PC-3 (cell line): ENCODE data around the gene ABLIM1. TPM values are rescaled to one million over a fixed set of nuclear protein-coding genes. Genes with fewer than 3 reads are reported as not detected.

Experiments
- ATAC-seq: fragments of 200-7000 bp; cut with Tn5 transposase; 2 replicates; pipeline ENCODE4 v1.9.1; 2020; ENCODE audit warnings: mild to moderate bottlenecking, moderate library complexity
- BruUV-seq: library from RNA; stranded (reverse); fragments of 400-500 nt; replicated peaks from 2 replicates; lab custom pipeline; 2021; lab: Mats Ljungman, UMichigan
- CTCF ChIA-PET: fragments of 300-600 bp; sonication (Branson Sonifier 250); formaldehyde crosslinking; loops from one replicate; lab custom pipeline; 2022; ENCODE audit warnings: antibody characterized with exemption; lab: Charles Lee
- POLR2A ChIA-PET: fragments of 300-600 bp; sonication (Branson Sonifier 250); formaldehyde crosslinking; loops from one replicate; lab custom pipeline; 2022; ENCODE audit warnings: antibody characterized with exemption; ENCODE audit not compliant: unreplicated experiment; lab: Charles Lee
- DNase-seq: peaks from one replicate; pipeline ENCODE4 v3.0.0-alpha.2; 2015
- H2AFZ ChIP-seq: fragments of 300-600 bp; sonication (generic); 2 replicates; pipeline ENCODE4 v1.6.0; 2016; ENCODE audit warnings: antibody characterized with exemption, low read length
- H3F3A ChIP-seq: fragments of 300-600 bp; sonication (generic); one replicate; pipeline ENCODE4 v1.6.0; 2017; ENCODE audit warnings: antibody characterized with exemption, low read length, control low read depth, mild to moderate bottlenecking; ENCODE audit not compliant: unreplicated experiment
- H3K27ac ChIP-seq: fragments of 300-600 bp; sonication (generic); 2 replicates; pipeline ENCODE4 v1.5.1; 2016; ENCODE audit warnings: mild to moderate bottlenecking, low read length
- H3K27me3 ChIP-seq: fragments of 300-600 bp; sonication (generic); 2 replicates; pipeline ENCODE4 v1.6.1; 2016; ENCODE audit warnings: low read length, mixed read lengths
- H3K36me3 ChIP-seq: fragments of 300-600 bp; sonication (generic); 2 replicates; pipeline ENCODE4 v1.6.1; 2016; ENCODE audit warnings: low read depth, mixed run types, low read length, mixed read lengths
- H3K4me1 ChIP-seq: fragments of 300-600 bp; sonication (generic); 2 replicates; pipeline ENCODE4 v1.5.1; 2016; ENCODE audit warnings: low read length; ENCODE audit not compliant: insufficient read depth
- H3K4me2 ChIP-seq: fragments of 300-600 bp; sonication (generic); 2 replicates; pipeline ENCODE4 v1.6.0; 2016; ENCODE audit warnings: low read length
- H3K4me3 ChIP-seq: fragments of 300-600 bp; sonication (generic); 2 replicates; pipeline ENCODE4 v1.5.1; 2016; ENCODE audit warnings: mild to moderate bottlenecking, low read length, mixed read lengths
- H3K79me2 ChIP-seq: fragments of 300-600 bp; sonication (generic); 2 replicates; pipeline ENCODE4 v1.6.1; 2017; ENCODE audit warnings: low read length, mixed read lengths
- H3K9ac ChIP-seq: fragments of 300-600 bp; sonication (generic); 2 replicates; pipeline ENCODE4 v1.6.0; 2016; ENCODE audit warnings: mild to moderate bottlenecking, low read length
- H3K9me2 ChIP-seq: fragments of 300-600 bp; sonication (generic); replicated peaks from 2 replicates; pipeline ENCODE4 v1.6.1; 2016; ENCODE audit warnings: mixed run types, low read length, mixed read lengths
- H3K9me3 ChIP-seq: fragments of 300-600 bp; sonication (generic); 2 replicates; pipeline ENCODE4 v1.6.1; 2016; ENCODE audit warnings: low read length, mixed read lengths
- H4K20me1 ChIP-seq: fragments of 300-600 bp; sonication (generic); 2 replicates; pipeline ENCODE4 v1.6.1; 2016; ENCODE audit warnings: low read length, mixed read lengths
- intact Hi-C: fragments of 100-400 bp; cut with micrococcal nuclease; formaldehyde crosslinking; loops from 2 replicates; pipeline ENCODE4 v1.9.0; 2023
- total RNA-seq: library from RNA; depleted of rRNA; stranded (reverse); fragments of >200 nt; gene quantifications from 2 replicates; pipeline ENCODE4 v1.2.3, GENCODE V29; 2014; rRNA removed
- TF ChIP-seq, protein P1 (sequence below): fragments of 300-600 bp; sonication (generic); conservative IDR thresholded peaks from 2 replicates; pipeline ENCODE4 v1.5.1; 2017; ENCODE audit warnings: antibody characterized with exemption, low read depth, mild to moderate bottlenecking, low read length

Gene ABLIM1
- total RNA-seq, 1 experiment from 2014 or later = 12.3 TPM

DNA sequence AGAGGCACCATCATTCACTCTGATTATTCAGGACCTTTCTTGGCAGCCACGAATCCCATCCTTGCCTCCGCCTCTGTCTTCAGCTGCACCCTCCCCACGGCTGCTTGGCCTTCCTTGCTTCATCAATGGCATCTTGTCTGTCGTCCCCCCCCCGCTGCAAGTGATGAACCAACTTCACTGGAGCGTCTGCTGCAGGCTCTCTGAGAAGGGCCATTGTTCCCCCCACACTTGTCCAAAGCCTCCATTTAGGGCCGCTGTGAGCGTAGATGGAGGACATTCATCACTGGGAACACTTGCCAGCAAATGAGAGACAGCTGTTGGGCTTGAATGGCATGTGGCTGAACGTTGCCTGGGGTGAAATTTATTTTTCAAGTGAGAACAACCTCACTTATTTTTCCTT is 273.9 kb downstream of the ABLIM1 start:
- DNase-seq (no peak), ATAC-seq (no peak)
- Histone ChIP-seq H3K4me3 (no peak overlapping the region), H3K9me2 (no peaks in the 10 kb centered on the region), H3F3A (no peaks in the 10 kb centered on the region), H3K9ac (no peak overlapping the region), H4K20me1 (no peaks in the 10 kb centered on the region), H2AFZ (no peak overlapping the region), H3K79me2 (no peaks in the 10 kb centered on the region), H3K4me2 (no peak overlapping the region), H3K27ac (no peak overlapping the region), H3K36me3 (no peaks in the 10 kb centered on the region), H3K4me1 (peaks cover 16% of the 10 kb centered on the region), H3K9me3 (no peaks in the 10 kb centered on the region), H3K27me3 (no peaks in the 10 kb centered on the region)
- POLR2A ChIA-PET = no interaction called here
- TF ChIP-seq, protein P1, sequence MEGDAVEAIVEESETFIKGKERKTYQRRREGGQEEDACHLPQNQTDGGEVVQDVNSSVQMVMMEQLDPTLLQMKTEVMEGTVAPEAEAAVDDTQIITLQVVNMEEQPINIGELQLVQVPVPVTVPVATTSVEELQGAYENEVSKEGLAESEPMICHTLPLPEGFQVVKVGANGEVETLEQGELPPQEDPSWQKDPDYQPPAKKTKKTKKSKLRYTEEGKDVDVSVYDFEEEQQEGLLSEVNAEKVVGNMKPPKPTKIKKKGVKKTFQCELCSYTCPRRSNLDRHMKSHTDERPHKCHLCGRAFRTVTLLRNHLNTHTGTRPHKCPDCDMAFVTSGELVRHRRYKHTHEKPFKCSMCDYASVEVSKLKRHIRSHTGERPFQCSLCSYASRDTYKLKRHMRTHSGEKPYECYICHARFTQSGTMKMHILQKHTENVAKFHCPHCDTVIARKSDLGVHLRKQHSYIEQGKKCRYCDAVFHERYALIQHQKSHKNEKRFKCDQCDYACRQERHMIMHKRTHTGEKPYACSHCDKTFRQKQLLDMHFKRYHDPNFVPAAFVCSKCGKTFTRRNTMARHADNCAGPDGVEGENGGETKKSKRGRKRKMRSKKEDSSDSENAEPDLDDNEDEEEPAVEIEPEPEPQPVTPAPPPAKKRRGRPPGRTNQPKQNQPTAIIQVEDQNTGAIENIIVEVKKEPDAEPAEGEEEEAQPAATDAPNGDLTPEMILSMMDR = no peak
- CTCF ChIA-PET = no interaction called here
- intact Hi-C loops = no loop called here
- no TSS peak for BruUV-seq

Other genes starting within 250 kb of the ABLIM1 start
- gene FHIP2A, start 163.5 kb upstream of the ABLIM1 start, total RNA-seq = 3.7 and 4.6 TPM in 2 replicates